ENCODE data around the gene SH3BP5L.

DNA sequence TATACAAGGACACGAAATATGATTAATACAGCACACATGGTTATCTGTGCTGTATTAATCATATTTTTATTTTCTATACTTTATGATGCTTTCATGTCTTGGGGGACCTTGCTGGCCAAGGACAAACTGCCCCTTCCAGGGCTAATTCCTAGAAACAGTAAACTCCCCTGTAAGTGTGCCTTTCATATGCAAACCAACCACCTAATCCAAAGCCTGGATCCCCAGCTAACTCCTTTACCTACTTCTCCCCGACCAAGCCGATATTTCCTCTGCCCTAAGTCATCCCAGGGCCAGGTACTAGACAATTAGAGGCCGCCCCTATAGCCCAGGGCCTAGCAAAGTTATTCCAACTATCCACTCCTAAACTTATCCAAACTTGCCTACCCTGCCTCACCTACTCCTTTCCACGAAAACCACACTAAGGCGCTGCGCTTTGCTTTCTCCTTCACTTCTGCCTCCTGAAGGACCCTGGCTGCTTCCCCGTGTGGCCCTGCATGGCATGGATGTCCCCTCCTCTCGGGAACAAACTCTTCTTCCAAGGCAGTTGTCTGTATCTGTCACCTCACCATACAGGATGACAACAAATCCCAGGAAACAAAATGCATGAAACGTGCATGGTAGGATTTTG, 10.2 kb downstream of the SH3BP5L start:
- TF ChIP-seq, protein P1, sequence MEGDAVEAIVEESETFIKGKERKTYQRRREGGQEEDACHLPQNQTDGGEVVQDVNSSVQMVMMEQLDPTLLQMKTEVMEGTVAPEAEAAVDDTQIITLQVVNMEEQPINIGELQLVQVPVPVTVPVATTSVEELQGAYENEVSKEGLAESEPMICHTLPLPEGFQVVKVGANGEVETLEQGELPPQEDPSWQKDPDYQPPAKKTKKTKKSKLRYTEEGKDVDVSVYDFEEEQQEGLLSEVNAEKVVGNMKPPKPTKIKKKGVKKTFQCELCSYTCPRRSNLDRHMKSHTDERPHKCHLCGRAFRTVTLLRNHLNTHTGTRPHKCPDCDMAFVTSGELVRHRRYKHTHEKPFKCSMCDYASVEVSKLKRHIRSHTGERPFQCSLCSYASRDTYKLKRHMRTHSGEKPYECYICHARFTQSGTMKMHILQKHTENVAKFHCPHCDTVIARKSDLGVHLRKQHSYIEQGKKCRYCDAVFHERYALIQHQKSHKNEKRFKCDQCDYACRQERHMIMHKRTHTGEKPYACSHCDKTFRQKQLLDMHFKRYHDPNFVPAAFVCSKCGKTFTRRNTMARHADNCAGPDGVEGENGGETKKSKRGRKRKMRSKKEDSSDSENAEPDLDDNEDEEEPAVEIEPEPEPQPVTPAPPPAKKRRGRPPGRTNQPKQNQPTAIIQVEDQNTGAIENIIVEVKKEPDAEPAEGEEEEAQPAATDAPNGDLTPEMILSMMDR (IDR thresholded peaks at IDR 0.05; ENCODE audit: borderline replicate concordance, extremely low read depth, low read length, poor library complexity, severe bottlenecking): no peak
- no peak for TF ChIP-seq EZH2 (IDR thresholded peaks at IDR 0.05; ENCODE audit: borderline replicate concordance, low read depth, low read length, severe bottlenecking)

Data from DND-41 (cell line).